ENCODE measurements around the gene RAPGEF6. TPM values are rescaled to one million over a fixed set of nuclear protein-coding genes. Genes with fewer than 3 reads are reported as not detected.

Gene RAPGEF6
- 16.9 TPM for total RNA-seq (ENCODE audit: unreplicated experiment)
- long read RNA-seq, partial matches to known transcripts, result 1 of 1 reads
- long read RNA-seq, other reads (novel, unspliced or antisense), result 0 of 1 reads

GRCh38 chr5:131634996-131635683 is at the start of gene RAPGEF6:
Gene RAPGEF6, minus strand, starts transcription at chr5:131635229. Its CDS starts 199 bp downstream, at chr5:131635030.
- peak within 1 kb of the TSS; percentile 90 for H3K27ac Mint-ChIP-seq (ENCODE audit: unreplicated experiment)
- H3K9me3 Mint-ChIP-seq (ENCODE audit: unreplicated experiment), result no peaks in the 10 kb centered on the region
- peaks cover 24% of the 10 kb centered on the region for H3K4me1 Mint-ChIP-seq (ENCODE audit: unreplicated experiment)

GRCh38 chr5:131684595-131684994 is 49.6 kb upstream of the RAPGEF6 start:
- no peak overlapping the region for H3K4me3 Mint-ChIP-seq (ENCODE audit: unreplicated experiment)
- H3K27me3 Mint-ChIP-seq (ENCODE audit: unreplicated experiment), result peaks cover 2% of the 10 kb centered on the region
- no peaks in the 10 kb centered on the region for H3K4me1 Mint-ChIP-seq (ENCODE audit: unreplicated experiment)
- H3K27ac Mint-ChIP-seq (ENCODE audit: unreplicated experiment), result no peak overlapping the region
- no peak for DNase-seq (ENCODE audit: low spot score)
- TF ChIP-seq, protein P1, sequence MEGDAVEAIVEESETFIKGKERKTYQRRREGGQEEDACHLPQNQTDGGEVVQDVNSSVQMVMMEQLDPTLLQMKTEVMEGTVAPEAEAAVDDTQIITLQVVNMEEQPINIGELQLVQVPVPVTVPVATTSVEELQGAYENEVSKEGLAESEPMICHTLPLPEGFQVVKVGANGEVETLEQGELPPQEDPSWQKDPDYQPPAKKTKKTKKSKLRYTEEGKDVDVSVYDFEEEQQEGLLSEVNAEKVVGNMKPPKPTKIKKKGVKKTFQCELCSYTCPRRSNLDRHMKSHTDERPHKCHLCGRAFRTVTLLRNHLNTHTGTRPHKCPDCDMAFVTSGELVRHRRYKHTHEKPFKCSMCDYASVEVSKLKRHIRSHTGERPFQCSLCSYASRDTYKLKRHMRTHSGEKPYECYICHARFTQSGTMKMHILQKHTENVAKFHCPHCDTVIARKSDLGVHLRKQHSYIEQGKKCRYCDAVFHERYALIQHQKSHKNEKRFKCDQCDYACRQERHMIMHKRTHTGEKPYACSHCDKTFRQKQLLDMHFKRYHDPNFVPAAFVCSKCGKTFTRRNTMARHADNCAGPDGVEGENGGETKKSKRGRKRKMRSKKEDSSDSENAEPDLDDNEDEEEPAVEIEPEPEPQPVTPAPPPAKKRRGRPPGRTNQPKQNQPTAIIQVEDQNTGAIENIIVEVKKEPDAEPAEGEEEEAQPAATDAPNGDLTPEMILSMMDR (IDR thresholded peaks at IDR 0.05; ENCODE audit: unreplicated experiment), result no peak
- H3K36me3 Mint-ChIP-seq (ENCODE audit: low read depth, unreplicated experiment), result peaks cover 3% of the 10 kb centered on the region
- H3K9me3 Mint-ChIP-seq (ENCODE audit: unreplicated experiment), result no peaks in the 10 kb centered on the region

More at GRCh38 chr5:131634996-131635683, at the start of gene RAPGEF6:
- TF ChIP-seq, protein P1 (IDR thresholded peaks at IDR 0.05; ENCODE audit: unreplicated experiment), result no peak
- Mint-ChIP-seq H3K4me3 (ENCODE audit: unreplicated experiment) (peak within 1 kb of the TSS; percentile 98), H3K27me3 (ENCODE audit: unreplicated experiment) (peaks cover 7% of the 10 kb centered on the region), H3K36me3 (ENCODE audit: low read depth, unreplicated experiment) (peaks cover 3% of the 10 kb centered on the region)
- peak; percentile 86 for DNase-seq (ENCODE audit: low spot score)

DNA sequence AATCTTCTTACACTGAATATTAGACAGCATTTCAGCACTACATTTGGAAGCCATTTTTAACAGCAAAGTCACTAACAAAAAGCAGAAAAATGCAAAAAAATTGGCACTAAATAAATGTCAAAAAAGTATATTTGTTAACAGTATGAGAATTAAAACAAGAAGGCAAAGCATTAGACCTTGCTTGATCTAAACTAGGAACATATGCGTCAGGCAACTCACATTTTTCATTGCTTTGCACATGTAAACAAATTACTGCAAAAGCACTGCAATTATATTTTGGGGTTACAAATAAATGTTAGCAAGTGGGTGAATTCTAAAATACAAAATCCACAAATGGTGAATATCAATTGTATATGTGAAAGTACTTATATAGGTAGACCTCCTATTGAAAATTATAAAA is 49.0 kb upstream of the RAPGEF6 start:
- no peak overlapping the region for H3K27ac Mint-ChIP-seq (ENCODE audit: unreplicated experiment)
- H3K4me3 Mint-ChIP-seq (ENCODE audit: unreplicated experiment), result no peak overlapping the region
- TF ChIP-seq, protein P1 (IDR thresholded peaks at IDR 0.05; ENCODE audit: unreplicated experiment), result no peak
- no peak for DNase-seq (ENCODE audit: low spot score)
- no peaks in the 10 kb centered on the region for H3K36me3 Mint-ChIP-seq (ENCODE audit: low read depth, unreplicated experiment)
- no peaks in the 10 kb centered on the region for H3K9me3 Mint-ChIP-seq (ENCODE audit: unreplicated experiment)
- H3K27me3 Mint-ChIP-seq (ENCODE audit: unreplicated experiment), result peaks cover 2% of the 10 kb centered on the region
- H3K4me1 Mint-ChIP-seq (ENCODE audit: unreplicated experiment), result no peaks in the 10 kb centered on the region

GRCh38 chr5:131682826-131683225 is 47.8 kb upstream of the RAPGEF6 start:
- Mint-ChIP-seq H3K27ac (ENCODE audit: unreplicated experiment) (no peak overlapping the region), H3K4me3 (ENCODE audit: unreplicated experiment) (no peak overlapping the region)
- TF ChIP-seq, protein P1 (IDR thresholded peaks at IDR 0.05; ENCODE audit: unreplicated experiment), result no peak

GRCh38 chr5:131682175-131682574 is 47.1 kb upstream of the RAPGEF6 start:
- TF ChIP-seq, protein P1 (IDR thresholded peaks at IDR 0.05; ENCODE audit: unreplicated experiment), result no peak
- no peaks in the 10 kb centered on the region for H3K9me3 Mint-ChIP-seq (ENCODE audit: unreplicated experiment)
- no peak overlapping the region for H3K27ac Mint-ChIP-seq (ENCODE audit: unreplicated experiment)
- H3K4me3 Mint-ChIP-seq (ENCODE audit: unreplicated experiment), result no peak overlapping the region
- no peaks in the 10 kb centered on the region for H3K27me3 Mint-ChIP-seq (ENCODE audit: unreplicated experiment)
- DNase-seq (ENCODE audit: low spot score), result no peak
- H3K4me1 Mint-ChIP-seq (ENCODE audit: unreplicated experiment), result no peaks in the 10 kb centered on the region
- H3K36me3 Mint-ChIP-seq (ENCODE audit: low read depth, unreplicated experiment), result peaks cover 1% of the 10 kb centered on the region

More at GRCh38 chr5:131682826-131683225, 47.8 kb upstream of the RAPGEF6 start:
- no peaks in the 10 kb centered on the region for H3K9me3 Mint-ChIP-seq (ENCODE audit: unreplicated experiment)
- H3K4me1 Mint-ChIP-seq (ENCODE audit: unreplicated experiment), result no peaks in the 10 kb centered on the region
- no peaks in the 10 kb centered on the region for H3K36me3 Mint-ChIP-seq (ENCODE audit: low read depth, unreplicated experiment)
- no peaks in the 10 kb centered on the region for H3K27me3 Mint-ChIP-seq (ENCODE audit: unreplicated experiment)
- DNase-seq (ENCODE audit: low spot score), result no peak

All from endothelial cell (in vitro differentiated cells).